Left ventricle myocardium inferior (tissue), 1 donor: ENCODE results near the gene KCNJ6. TPM values are rescaled to one million over a fixed set of nuclear protein-coding genes. Genes with fewer than 3 reads are reported as not detected.
"Not testable (repeated sequence)": the region's sequence is repeated elsewhere in the genome, so short reads cannot be mapped to it uniquely, and the experiment has no call there.

Experiments used
- DNase-seq: peaks from one replicate; pipeline ENCODE4 v3.0.0-alpha.2; 2020
- H3K27ac ChIP-seq: fragments of 200-600 bp; replicated peaks from 2 replicates; pipeline ENCODE4 v1.8.0; 2021
- H3K27me3 ChIP-seq: fragments of 200-600 bp; 2 replicates; pipeline ENCODE4 v1.8.0; 2021; ENCODE audit warnings: low read depth
- H3K36me3 ChIP-seq: fragments of 200-600 bp; 2 replicates; pipeline ENCODE4 v1.8.0; 2021
- H3K4me1 ChIP-seq: fragments of 200-600 bp; 2 replicates; pipeline ENCODE4 v1.8.0; 2021
- H3K4me3 ChIP-seq: fragments of 200-600 bp; 2 replicates; pipeline ENCODE4 v1.8.0; 2021; ENCODE audit warnings: mild to moderate bottlenecking, moderate library complexity
- H3K9me3 ChIP-seq: fragments of 200-600 bp; replicated peaks from 2 replicates; pipeline ENCODE4 v1.8.0; 2021
- intact Hi-C: fragments of 100-400 bp; cut with micrococcal nuclease; formaldehyde crosslinking; loops from one replicate; pipeline ENCODE4 v1.11.0; 2022
- total RNA-seq: library from RNA; stranded (reverse); fragmentation: NEBNext Ultra II Directional; extraction: Animal tissue kit (Norgen Biotek cat#: 25700); gene quantifications from one replicate; pipeline ENCODE4 v1.2.1, GENCODE V29; 2021
- TF ChIP-seq, protein P1 (sequence below): fragments of 200-600 bp; IDR thresholded peaks from 2 replicates; pipeline ENCODE4 v1.8.0; 2021; ENCODE audit warnings: antibody characterized with exemption, mild to moderate bottlenecking, borderline replicate concordance
- donor health status: DM: no; HTN: yes; CAD: no; lungs with severe emphysema.

KCNJ6 gene
- total RNA-seq, 1 donor from 2014 or later = not detected

DNA sequence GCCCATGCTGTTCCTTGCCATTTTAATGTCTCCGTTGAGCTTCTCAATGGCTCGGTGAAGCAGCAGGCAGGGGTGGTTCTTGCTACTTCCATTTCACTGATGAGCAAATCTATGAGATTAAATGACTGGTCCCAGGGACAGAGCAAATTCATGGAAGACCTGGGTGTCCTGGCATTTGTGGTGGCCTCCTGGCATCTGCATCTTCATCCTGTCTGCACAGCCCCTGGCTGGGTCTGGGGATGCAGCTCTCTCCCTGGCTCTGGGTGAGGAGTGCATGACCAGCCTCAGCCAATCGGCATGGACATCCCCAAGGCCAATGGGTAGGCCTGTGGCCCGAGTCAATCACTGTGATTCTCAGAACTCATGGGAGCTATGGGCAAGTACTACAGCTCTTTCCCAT lies 261.7 kb downstream of the KCNJ6 start:
- H3K36me3 ChIP-seq = no peaks in the 10 kb centered on the region
- intact Hi-C loops = no loop called here
- peaks cover 18% of the 10 kb centered on the region for H3K4me1 ChIP-seq
- H3K4me3 ChIP-seq = no peak overlapping the region
- TF ChIP-seq, protein P1, sequence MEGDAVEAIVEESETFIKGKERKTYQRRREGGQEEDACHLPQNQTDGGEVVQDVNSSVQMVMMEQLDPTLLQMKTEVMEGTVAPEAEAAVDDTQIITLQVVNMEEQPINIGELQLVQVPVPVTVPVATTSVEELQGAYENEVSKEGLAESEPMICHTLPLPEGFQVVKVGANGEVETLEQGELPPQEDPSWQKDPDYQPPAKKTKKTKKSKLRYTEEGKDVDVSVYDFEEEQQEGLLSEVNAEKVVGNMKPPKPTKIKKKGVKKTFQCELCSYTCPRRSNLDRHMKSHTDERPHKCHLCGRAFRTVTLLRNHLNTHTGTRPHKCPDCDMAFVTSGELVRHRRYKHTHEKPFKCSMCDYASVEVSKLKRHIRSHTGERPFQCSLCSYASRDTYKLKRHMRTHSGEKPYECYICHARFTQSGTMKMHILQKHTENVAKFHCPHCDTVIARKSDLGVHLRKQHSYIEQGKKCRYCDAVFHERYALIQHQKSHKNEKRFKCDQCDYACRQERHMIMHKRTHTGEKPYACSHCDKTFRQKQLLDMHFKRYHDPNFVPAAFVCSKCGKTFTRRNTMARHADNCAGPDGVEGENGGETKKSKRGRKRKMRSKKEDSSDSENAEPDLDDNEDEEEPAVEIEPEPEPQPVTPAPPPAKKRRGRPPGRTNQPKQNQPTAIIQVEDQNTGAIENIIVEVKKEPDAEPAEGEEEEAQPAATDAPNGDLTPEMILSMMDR = no peak
- H3K9me3 ChIP-seq = peaks cover 1% of the 10 kb centered on the region
- DNase-seq = no peak
- no peak overlapping the region for H3K27ac ChIP-seq
- H3K27me3 ChIP-seq = peaks cover 16% of the 10 kb centered on the region

DNA sequence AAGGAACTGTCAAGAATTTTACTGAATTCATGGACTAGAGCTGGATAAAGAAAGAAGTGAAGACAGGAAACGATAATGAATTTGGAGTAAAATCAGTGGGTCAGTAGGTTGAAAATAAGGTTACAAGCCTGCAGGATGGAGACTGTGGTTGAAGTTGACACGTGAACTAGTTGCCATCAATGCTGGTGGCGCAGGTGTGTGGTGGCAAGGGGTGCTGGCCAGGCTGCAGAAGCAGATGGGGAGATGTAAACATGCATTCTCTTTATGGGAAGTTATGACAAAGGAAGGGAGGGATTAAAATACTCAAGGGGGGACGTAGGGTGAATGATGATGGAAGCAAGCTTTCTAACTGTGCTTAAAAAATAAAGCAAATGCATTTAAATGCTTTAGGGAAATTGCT lies 263.1 kb downstream of the KCNJ6 start:
- Histone ChIP-seq H3K27ac (no peak overlapping the region), H3K27me3 (peaks cover 16% of the 10 kb centered on the region), H3K4me1 (peaks cover 4% of the 10 kb centered on the region), H3K4me3 (no peak overlapping the region), H3K36me3 (no peaks in the 10 kb centered on the region), H3K9me3 (no peaks in the 10 kb centered on the region)
- intact Hi-C loops = no loop called here
- TF ChIP-seq, protein P1 = no peak
- DNase-seq = no peak

DNA sequence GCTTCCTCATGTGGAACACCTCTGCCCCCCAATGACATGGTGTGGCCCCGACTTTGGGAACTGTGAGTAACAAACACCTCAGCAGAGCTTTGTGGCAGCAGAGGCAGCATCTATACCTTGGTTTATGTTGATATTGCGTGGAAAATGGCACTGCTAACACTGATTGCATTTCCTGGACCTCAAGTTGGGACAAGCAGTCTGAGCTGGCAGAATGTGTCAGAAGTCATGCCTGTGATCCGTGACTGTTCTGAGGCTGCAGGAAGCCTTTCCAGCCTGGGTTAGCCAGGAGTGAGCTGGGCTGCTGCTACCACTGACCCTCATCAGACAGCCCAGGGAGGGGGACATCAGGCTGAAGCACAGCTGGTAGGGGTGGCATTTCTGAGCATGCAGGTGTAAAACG lies 268.5 kb downstream of the KCNJ6 start:
- no peak overlapping the region for H3K4me3 ChIP-seq
- no peak for DNase-seq
- intact Hi-C loops = no loop called here

DNA sequence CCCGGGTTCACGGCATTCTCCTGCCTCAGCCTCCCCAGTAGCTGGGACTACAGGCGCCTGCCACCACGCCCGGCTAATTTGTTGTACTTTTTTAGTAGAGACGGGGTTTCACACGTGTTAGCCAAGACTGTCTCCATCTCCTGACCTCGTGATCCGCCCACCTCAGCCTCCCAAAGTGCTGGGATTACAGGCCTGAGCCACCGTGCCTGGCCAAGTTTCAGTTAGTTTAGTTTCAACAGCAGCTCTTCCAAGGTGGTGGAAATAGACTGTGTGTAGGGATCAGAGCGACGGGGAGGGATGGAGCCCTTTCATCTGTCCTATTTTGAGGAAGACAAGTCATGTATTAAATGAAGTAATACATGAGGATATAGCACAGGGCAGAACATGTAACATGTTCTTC lies 269.5 kb downstream of the KCNJ6 start:
- DNase-seq, H3K27ac ChIP-seq, H3K9me3 ChIP-seq, H3K36me3 ChIP-seq, H3K27me3 ChIP-seq, H3K4me3 ChIP-seq, H3K4me1 ChIP-seq, intact Hi-C loops: not testable (repeated sequence)

More for the DNA sequence above, 268.5 kb downstream of the KCNJ6 start:
- Histone ChIP-seq H3K9me3 (no peaks in the 10 kb centered on the region), H3K27ac (no peak overlapping the region), H3K27me3 (peaks cover 5% of the 10 kb centered on the region), H3K36me3 (no peaks in the 10 kb centered on the region), H3K4me1 (no peaks in the 10 kb centered on the region)
- TF ChIP-seq, protein P1 = no peak

DNA sequence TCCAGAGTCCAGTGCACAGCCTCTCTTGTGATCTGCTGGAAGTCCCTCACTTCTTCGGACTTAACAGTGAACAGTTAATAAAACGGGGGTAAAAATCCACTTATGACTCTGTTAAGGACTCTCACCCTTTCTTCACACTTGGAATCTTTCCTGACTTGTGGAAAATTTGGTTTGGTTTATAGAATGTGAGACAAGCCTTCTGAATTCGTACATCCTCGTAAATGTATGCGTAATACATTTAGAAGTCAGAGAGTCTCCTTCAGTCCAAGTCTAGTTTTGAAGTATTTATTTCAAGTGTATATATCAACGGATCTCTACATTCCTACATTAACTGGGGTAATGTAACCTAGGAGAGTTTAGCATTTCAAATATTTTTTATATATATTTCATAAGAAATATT lies 270.4 kb downstream of the KCNJ6 start:
- Histone ChIP-seq H3K27me3 (no peaks in the 10 kb centered on the region), H3K4me3 (no peak overlapping the region), H3K36me3 (no peaks in the 10 kb centered on the region), H3K4me1 (no peaks in the 10 kb centered on the region), H3K9me3 (no peaks in the 10 kb centered on the region), H3K27ac (no peak overlapping the region)
- TF ChIP-seq, protein P1 = no peak
- DNase-seq = no peak
- intact Hi-C loops = no loop called here

DNA sequence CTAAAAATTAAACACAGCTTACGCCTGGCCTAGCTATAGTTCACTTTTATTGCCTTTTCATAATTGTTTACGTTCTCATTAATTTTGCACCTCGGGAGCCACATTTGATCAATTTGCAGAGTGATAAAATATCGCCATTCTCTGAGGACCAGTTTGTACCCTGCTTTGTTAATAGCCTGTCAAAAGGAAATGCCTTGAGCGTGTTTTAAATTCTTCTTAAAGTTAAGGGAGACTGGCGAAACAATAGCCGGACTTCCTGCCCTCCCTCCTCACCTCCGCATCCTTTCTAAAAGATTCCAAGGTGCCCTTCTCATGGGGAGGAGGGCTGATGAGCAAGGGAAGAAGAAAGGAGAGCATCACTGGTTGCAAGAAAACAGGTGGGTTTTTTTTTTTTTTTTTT lies 271.6 kb downstream of the KCNJ6 start:
- Histone ChIP-seq H3K36me3 (no peaks in the 10 kb centered on the region), H3K27me3 (no peaks in the 10 kb centered on the region), H3K4me3 (no peak overlapping the region), H3K27ac (peak overlapping the region; percentile 79), H3K4me1 (no peaks in the 10 kb centered on the region), H3K9me3 (no peaks in the 10 kb centered on the region)
- TF ChIP-seq, protein P1 = no peak
- no peak for DNase-seq
- intact Hi-C loops = no loop called here

DNA sequence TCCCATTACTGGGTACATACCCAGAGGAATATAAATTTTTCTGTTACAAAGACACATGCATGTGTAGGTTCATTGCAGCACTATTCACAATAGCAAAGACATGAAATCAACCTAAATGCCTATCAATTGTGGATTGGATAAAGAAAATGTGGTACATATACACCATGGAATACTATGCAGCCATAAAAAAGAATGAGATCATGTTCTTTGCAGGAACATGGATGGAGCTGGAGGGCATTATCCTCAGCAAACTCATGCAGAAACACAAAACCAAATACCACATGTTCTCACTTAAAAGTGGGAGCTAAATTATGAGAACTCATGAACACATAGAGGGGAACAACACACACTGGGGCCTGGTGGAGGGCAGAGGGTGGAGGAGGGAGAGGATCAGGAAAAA lies 272.4 kb downstream of the KCNJ6 start:
- intact Hi-C loops, DNase-seq, H3K4me1 ChIP-seq, H3K36me3 ChIP-seq, H3K4me3 ChIP-seq, H3K9me3 ChIP-seq, H3K27me3 ChIP-seq: not testable (repeated sequence)
- H3K27ac ChIP-seq = peak overlapping the region; percentile 79
